GM18511 (cell line): Measurements from ENCODE around the gene SOX21.

Experiments used
- ATAC-seq: cut with Tn5 transposase; IDR thresholded peaks from one replicate; pipeline ENCODE4 v1.9.1; 2021; ENCODE audit warnings: mild to moderate bottlenecking, moderate library complexity; ENCODE audit not compliant: unreplicated experiment

The SOX21 gene

GRCh38 chr13:94682229-94682628, 30.1 kb downstream of the SOX21 start:
- no peak for ATAC-seq

GRCh38 chr13:94679614-94680013, 32.7 kb downstream of the SOX21 start:
- ATAC-seq = no peak

- ATAC-seq = no peak
Observed at GRCh38 chr13:94678845-94679244, 33.5 kb downstream of the SOX21 start.

- no peak for ATAC-seq
Observed at GRCh38 chr13:94677799-94678198, 34.5 kb downstream of the SOX21 start.

GRCh38 chr13:94674609-94675348, 37.6 kb downstream of the SOX21 start:
- ATAC-seq = no peak

- no peak for ATAC-seq
Observed at GRCh38 chr13:94673851-94674250, 38.5 kb downstream of the SOX21 start.

- ATAC-seq = no peak
Observed at GRCh38 chr13:94672400-94672799, 39.9 kb downstream of the SOX21 start.

GRCh38 chr13:94667190-94667589, 45.2 kb downstream of the SOX21 start:
- no peak for ATAC-seq

- ATAC-seq = no peak
Observed at GRCh38 chr13:94666065-94666464, 46.3 kb downstream of the SOX21 start.

GRCh38 chr13:94664889-94665288, 47.5 kb downstream of the SOX21 start:
- no peak for ATAC-seq

- ATAC-seq = no peak
Observed at GRCh38 chr13:94662274-94662945, 49.9 kb downstream of the SOX21 start.

- ATAC-seq = no peak
Observed at GRCh38 chr13:94661406-94661805, 50.9 kb downstream of the SOX21 start.

- ATAC-seq = no peak
Observed at GRCh38 chr13:94660695-94661326, 51.5 kb downstream of the SOX21 start.
